PC-9 (cell line): Measurements from ENCODE around the gene DUS3L. TPM values are rescaled to one million over a fixed set of nuclear protein-coding genes. Genes with fewer than 3 reads are reported as not detected.

Experiments
- BruUV-seq: library from RNA; stranded (reverse); fragments of 400-500 nt; replicated peaks from 2 replicates; lab custom pipeline; 2021; lab: Mats Ljungman, UMichigan
- CTCF ChIA-PET: fragments of 300-600 bp; sonication (Branson Sonifier 250); formaldehyde crosslinking; loops from one replicate; lab custom pipeline; 2022; ENCODE audit warnings: antibody characterized with exemption; lab: Charles Lee
- POLR2A ChIA-PET: fragments of 300-600 bp; sonication (Branson Sonifier 250); formaldehyde crosslinking; loops from one replicate; lab custom pipeline; 2022; ENCODE audit warnings: antibody characterized with exemption; ENCODE audit not compliant: unreplicated experiment; lab: Charles Lee
- DNase-seq, 2 experiments: peaks; one replicate each; pipeline versions ENCODE4 v3.0.0 to v3.0.0-alpha.2; 2015 to 2022; ENCODE audit warnings: mixed read lengths in 1 of 2
- H2AFZ ChIP-seq: fragments of 200-600 bp; sonication (generic); 2 replicates; pipeline ENCODE4 v1.8.1; 2017; ENCODE audit warnings: antibody characterized with exemption
- H3F3A ChIP-seq: fragments of 200-600 bp; sonication (generic); 2 replicates; pipeline ENCODE4 v1.8.1; 2017; ENCODE audit warnings: antibody characterized with exemption, mild to moderate bottlenecking, low read depth; ENCODE audit not compliant: insufficient read depth
- H3K27ac ChIP-seq: fragments of 200-600 bp; sonication (generic); 2 replicates; pipeline ENCODE4 v1.6.1; 2016; ENCODE audit warnings: mixed run types
- H3K27me3 ChIP-seq: fragments of 200-600 bp; sonication (generic); 2 replicates; pipeline ENCODE4 v1.6.1; 2016; ENCODE audit warnings: low read depth, mixed run types; ENCODE audit not compliant: insufficient read depth
- H3K36me3 ChIP-seq: fragments of 200-600 bp; sonication (generic); 2 replicates; pipeline ENCODE4 v1.6.1; 2016; ENCODE audit warnings: low read depth, mixed run types
- H3K4me1 ChIP-seq: fragments of 200-600 bp; sonication (generic); replicated peaks from 2 replicates; pipeline ENCODE4 v1.6.1; 2016; ENCODE audit warnings: mixed run types; ENCODE audit not compliant: insufficient read depth
- H3K4me2 ChIP-seq: fragments of 200-600 bp; sonication (generic); 2 replicates; pipeline ENCODE4 v1.6.1; 2017; ENCODE audit warnings: mixed run types
- H3K4me3 ChIP-seq: fragments of 200-600 bp; sonication (generic); 2 replicates; pipeline ENCODE4 v1.6.1; 2016; ENCODE audit warnings: mixed run types
- H3K79me2 ChIP-seq: fragments of 200-600 bp; sonication (generic); 2 replicates; pipeline ENCODE4 v1.6.1; 2017; ENCODE audit warnings: low read depth, mixed run types
- H3K9me2 ChIP-seq: fragments of 200-600 bp; sonication (generic); 2 replicates; pipeline ENCODE4 v1.8.1; 2017; ENCODE audit warnings: mild to moderate bottlenecking; ENCODE audit not compliant: insufficient read depth
- H3K9me3 ChIP-seq: fragments of 200-600 bp; sonication (generic); 2 replicates; pipeline ENCODE4 v1.8.1; 2016; ENCODE audit warnings: low read depth; ENCODE audit not compliant: insufficient read depth
- H4K20me1 ChIP-seq: fragments of 200-600 bp; sonication (generic); 2 replicates; pipeline ENCODE4 v1.8.1; 2017; ENCODE audit not compliant: insufficient read depth
- EZH2 ChIP-seq: fragments of 200-600 bp; sonication (generic); IDR thresholded peaks from 2 replicates; pipeline ENCODE4 v1.8.0; 2017; ENCODE audit warnings: antibody characterized with exemption, low read depth
- intact Hi-C: fragments of 100-400 bp; cut with micrococcal nuclease; formaldehyde crosslinking; loops from one replicate; pipeline ENCODE4 v1.10.0; 2022; ENCODE audit not compliant: unreplicated experiment
- total RNA-seq: library from RNA; stranded (reverse); gene quantifications from 2 replicates; pipeline ENCODE4 v1.2.3, GENCODE V29; 2021
- TF ChIP-seq, protein P1 (sequence below): fragments of 200-600 bp; sonication (generic); conservative IDR thresholded peaks from 2 replicates; pipeline ENCODE4 v1.6.1; 2017; ENCODE audit warnings: mixed run types, antibody characterized with exemption, mild to moderate bottlenecking, moderate library complexity

The DUS3L gene
- total RNA-seq, 1 experiment from 2014 or later, result 27.1 TPM

- intact Hi-C loops, result loop anchor here (10.0 kb wide), 1 partner anchor 266 kb away; no protein-coding TSS in a partner anchor
- no TSS peak for BruUV-seq
- CTCF ChIA-PET, result interaction anchor here (0.6 kb wide), 1 partner anchor 31 kb away, joined by 14 read pairs; no protein-coding TSS in a partner anchor
- no peak overlapping the region for H2AFZ ChIP-seq
- POLR2A ChIA-PET, result no interaction called here
- no peaks in the 10 kb centered on the region for H3K27me3 ChIP-seq
- no peak for TF ChIP-seq EZH2
- TF ChIP-seq, protein P1, sequence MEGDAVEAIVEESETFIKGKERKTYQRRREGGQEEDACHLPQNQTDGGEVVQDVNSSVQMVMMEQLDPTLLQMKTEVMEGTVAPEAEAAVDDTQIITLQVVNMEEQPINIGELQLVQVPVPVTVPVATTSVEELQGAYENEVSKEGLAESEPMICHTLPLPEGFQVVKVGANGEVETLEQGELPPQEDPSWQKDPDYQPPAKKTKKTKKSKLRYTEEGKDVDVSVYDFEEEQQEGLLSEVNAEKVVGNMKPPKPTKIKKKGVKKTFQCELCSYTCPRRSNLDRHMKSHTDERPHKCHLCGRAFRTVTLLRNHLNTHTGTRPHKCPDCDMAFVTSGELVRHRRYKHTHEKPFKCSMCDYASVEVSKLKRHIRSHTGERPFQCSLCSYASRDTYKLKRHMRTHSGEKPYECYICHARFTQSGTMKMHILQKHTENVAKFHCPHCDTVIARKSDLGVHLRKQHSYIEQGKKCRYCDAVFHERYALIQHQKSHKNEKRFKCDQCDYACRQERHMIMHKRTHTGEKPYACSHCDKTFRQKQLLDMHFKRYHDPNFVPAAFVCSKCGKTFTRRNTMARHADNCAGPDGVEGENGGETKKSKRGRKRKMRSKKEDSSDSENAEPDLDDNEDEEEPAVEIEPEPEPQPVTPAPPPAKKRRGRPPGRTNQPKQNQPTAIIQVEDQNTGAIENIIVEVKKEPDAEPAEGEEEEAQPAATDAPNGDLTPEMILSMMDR, result no peak
- H3K4me2 ChIP-seq, result no peak overlapping the region
- H4K20me1 ChIP-seq, result no peaks in the 10 kb centered on the region
- no peaks in the 10 kb centered on the region for H3K4me1 ChIP-seq
- H3K27ac ChIP-seq, result no peak overlapping the region
- DNase-seq, result no peak
- H3K9me3 ChIP-seq, result no peaks in the 10 kb centered on the region
- no peak overlapping the region for H3K4me3 ChIP-seq
- no peaks in the 10 kb centered on the region for H3K79me2 ChIP-seq
- no peaks in the 10 kb centered on the region for H3K9me2 ChIP-seq
- no peaks in the 10 kb centered on the region for H3K36me3 ChIP-seq
- H3F3A ChIP-seq, result no peaks in the 10 kb centered on the region
Measured at GRCh38 chr19:5778402-5778801, 12.6 kb downstream of the DUS3L start.

GRCh38 chr19:5775668-5776309 lies 15.2 kb downstream of the DUS3L start:
- Histone ChIP-seq H3K9me3 (no peaks in the 10 kb centered on the region), H2AFZ (no peak overlapping the region), H3K4me2 (no peak overlapping the region), H3F3A (no peaks in the 10 kb centered on the region), H3K9me2 (no peaks in the 10 kb centered on the region), H3K4me1 (no peaks in the 10 kb centered on the region), H3K36me3 (no peaks in the 10 kb centered on the region), H3K27me3 (no peaks in the 10 kb centered on the region), H4K20me1 (no peaks in the 10 kb centered on the region), H3K27ac (no peak overlapping the region), H3K79me2 (no peaks in the 10 kb centered on the region), H3K4me3 (no peak overlapping the region)
- peak in 1 of 2 experiments; percentile 36 for DNase-seq
- POLR2A ChIA-PET, result no interaction called here
- CTCF ChIA-PET, result interaction anchor here (0.6 kb wide), 1 partner anchor 116 kb away, joined by 6 read pairs; no protein-coding TSS in a partner anchor
- TF ChIP-seq, protein P1, result no peak
- TF ChIP-seq EZH2, result no peak
- no TSS peak for BruUV-seq
- intact Hi-C loops, result loop anchor here (10.0 kb wide), 1 partner anchor 269 kb away; no protein-coding TSS in a partner anchor

GRCh38 chr19:5774921-5775320 lies 16.0 kb downstream of the DUS3L start:
- no peak overlapping the region for H3K27ac ChIP-seq
- H2AFZ ChIP-seq, result no peak overlapping the region
- H3K36me3 ChIP-seq, result no peaks in the 10 kb centered on the region
- intact Hi-C loops, result loop anchor here (10.0 kb wide), 1 partner anchor 270 kb away; no protein-coding TSS in a partner anchor
- no peaks in the 10 kb centered on the region for H4K20me1 ChIP-seq
- ChIA-PET CTCF (no interaction called here), POLR2A (no interaction called here)
- H3K27me3 ChIP-seq, result no peaks in the 10 kb centered on the region
- no peaks in the 10 kb centered on the region for H3K9me2 ChIP-seq
- H3F3A ChIP-seq, result no peaks in the 10 kb centered on the region
- H3K79me2 ChIP-seq, result no peaks in the 10 kb centered on the region
- H3K9me3 ChIP-seq, result no peaks in the 10 kb centered on the region
- no peak overlapping the region for H3K4me3 ChIP-seq
- no TSS peak for BruUV-seq
- DNase-seq, result no peak
- no peak overlapping the region for H3K4me2 ChIP-seq
- no peaks in the 10 kb centered on the region for H3K4me1 ChIP-seq
- TF ChIP-seq, protein P1, result no peak
- no peak for TF ChIP-seq EZH2
